ENCODE results near the gene ENO4.

The ENO4 gene

DNA sequence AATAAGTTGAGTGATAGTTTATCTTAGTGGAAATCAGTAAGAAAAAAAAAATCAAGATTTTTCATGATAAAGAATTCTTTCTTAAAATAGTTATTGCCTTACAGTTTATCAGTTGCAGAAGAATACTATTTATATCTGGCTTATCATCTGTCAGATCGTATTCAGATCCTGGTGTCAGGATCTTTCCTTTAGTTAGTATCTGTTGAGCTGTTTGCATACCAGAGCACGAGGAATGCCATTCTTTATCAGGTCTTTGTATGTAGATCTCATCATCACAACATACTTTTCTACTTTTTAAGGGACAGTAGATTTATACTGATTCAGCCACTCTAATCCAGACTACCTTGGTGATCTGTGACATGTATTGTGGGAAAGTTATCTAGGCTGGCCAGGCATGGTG, 12.5 kb downstream of the ENO4 start:
- no peak for DNase-seq (ENCODE audit: low read depth, low spot score)
- H3K4me3 ChIP-seq (ENCODE audit: low read length), result no peak overlapping the region

DNA sequence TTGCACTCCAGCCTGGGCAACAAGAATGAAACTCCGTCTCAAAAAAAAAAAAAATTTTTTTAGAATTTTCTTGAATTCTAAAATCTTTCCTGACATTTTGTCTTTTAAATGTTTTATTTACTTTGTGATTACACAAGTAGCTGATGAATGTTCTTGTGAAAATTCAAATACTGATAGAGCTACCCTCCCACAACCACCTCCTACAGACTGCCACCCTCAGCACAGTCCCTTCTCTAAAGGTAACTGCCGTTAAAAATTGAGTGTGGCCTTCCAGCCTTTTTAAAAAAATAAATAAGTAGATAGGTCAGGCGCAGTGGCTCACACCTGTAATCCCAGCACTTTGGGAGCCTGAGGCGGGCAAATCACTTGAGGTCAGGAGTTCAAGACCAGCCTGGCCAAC, 15.1 kb downstream of the ENO4 start:
- H3K4me3 ChIP-seq (ENCODE audit: low read length), result no peak overlapping the region
- no peak for DNase-seq (ENCODE audit: low read depth, low spot score)

DNA sequence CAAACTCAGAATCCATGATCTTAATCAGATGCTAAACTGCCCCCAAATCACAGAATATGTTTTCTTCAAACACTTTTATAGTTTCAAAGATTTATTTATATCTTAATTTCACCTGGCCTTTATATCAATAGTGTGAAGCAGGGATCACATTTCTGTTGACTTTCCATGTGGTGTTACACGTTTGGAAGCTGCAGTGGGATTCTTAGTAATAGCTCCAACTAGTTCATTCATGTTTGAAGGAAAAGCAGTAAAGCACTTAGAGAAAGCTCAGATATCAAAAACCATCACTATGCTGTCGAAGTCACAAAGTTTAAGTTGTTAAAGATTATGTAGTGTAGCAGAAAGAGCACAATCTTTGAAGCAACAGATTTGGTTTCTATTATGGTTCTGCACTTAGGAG, 16.8 kb downstream of the ENO4 start:
- no peak for DNase-seq (ENCODE audit: low read depth, low spot score)
- no peak overlapping the region for H3K4me3 ChIP-seq (ENCODE audit: low read length)

DNA sequence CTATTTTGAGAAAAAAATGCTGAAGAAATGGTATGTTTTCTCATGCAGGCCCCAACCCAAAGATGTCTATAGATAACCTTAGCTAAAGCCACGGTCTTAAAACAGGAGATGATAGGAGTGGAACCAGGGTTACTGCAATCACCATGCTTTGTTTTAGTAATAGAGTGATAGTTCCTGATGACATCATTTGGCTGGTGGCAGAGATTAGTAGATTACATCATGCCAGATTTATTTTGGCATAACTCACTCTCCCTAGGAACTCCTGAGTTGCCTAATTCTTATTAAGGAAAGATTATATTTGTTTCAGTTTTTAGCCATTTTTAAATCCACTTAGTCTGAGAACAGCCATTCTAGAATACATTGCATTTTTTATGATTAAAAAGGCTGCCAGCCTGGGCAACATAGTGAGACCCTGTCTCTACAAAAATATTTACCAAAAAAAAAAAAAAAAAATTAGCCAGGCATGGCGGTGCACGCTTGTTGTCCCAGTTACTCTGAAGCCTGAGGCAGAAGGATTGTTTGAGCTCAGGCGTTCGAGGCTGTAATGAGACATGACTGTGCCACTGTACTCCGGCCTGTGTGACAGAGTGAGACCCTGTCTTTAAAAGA, 17.8 kb downstream of the ENO4 start:
- no peak for DNase-seq (ENCODE audit: low read depth, low spot score)
- H3K4me3 ChIP-seq (ENCODE audit: low read length), result no peak overlapping the region

DNA sequence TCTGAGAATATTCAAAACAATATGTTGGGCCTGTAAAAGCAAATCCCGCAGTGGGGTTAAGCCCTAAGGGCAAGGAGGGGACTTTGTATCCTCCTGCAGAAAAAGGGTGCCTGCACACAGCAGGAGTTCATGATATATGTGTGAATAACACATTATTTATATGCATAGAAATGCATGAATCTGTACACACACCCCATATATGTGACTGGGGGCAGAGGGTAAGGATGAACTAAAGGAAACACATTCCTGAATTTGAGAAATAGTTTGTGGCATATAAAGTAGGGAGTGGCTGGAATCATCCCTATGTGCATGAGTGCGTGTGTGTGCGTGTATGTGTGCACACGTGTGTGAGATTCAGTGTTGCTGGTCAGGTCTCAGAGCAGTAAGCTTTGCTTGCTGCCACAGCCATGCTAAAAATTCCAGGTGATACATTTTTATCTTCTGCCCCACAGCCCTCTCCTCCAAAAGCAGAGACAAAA, 18.9 kb downstream of the ENO4 start:
- DNase-seq (ENCODE audit: low read depth, low spot score), result no peak
- no peak overlapping the region for H3K4me3 ChIP-seq (ENCODE audit: low read length)

DNA sequence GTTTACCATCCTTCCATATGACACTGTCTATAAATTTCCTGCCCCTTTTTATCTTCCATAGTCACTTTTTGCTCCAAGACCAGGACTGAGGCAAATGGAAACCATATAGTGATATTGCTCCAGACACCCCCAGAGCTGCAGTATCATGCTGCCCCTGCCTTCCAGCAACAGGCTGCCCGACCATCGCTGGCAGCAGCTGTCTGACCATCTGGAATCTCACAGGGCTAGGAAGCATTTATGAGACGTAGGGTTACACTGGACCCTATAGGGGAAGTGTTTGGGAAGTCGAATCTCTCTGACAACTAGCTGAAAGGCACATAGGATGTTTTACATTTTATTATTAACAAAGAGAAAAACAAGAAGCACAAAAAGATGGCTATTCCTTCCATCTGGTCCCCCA, 19.4 kb downstream of the ENO4 start:
- DNase-seq (ENCODE audit: low read depth, low spot score), result no peak
- no peak overlapping the region for H3K4me3 ChIP-seq (ENCODE audit: low read length)

DNA sequence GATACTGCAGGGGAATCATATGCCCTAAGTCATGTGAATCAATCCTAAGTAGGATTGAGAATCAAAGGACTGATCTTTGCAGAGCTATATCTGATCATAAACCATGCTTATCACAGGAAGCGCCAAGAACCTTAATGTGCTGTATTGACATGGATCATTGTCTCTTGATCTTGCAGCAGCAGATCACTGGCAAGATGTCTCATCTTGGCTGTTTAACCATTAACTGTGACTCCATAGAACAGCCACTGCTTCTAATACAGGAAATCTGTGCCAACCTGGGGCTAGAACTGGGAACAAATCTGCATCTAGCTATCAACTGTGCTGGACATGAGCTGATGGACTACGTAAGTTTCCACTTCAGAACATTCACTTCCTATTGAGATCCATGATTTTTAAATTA, 21.6 kb downstream of the ENO4 start:
- DNase-seq (ENCODE audit: low read depth, low spot score), result no peak
- no peak overlapping the region for H3K4me3 ChIP-seq (ENCODE audit: low read length)

DNA sequence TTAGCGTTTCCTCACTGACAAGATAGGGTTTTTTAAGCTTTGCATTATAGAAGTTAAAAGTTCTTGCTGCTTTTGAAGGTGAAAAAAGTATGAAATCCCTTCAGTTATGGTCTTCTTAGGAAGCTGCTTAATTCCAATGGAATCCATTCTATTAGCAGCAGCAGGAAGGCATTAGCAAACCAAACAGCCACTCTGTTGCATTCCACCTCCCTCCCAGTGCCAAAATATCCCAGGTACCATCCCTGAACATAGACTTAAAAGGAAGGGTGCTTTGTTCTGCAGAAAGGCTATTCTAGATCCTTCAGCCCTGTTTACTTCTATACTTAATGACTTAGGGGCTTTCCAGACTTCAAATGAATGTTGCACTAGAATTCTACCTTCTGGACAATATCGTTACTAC, 23.8 kb downstream of the ENO4 start:
- H3K4me3 ChIP-seq (ENCODE audit: low read length), result no peak overlapping the region
- no peak for DNase-seq (ENCODE audit: low read depth, low spot score)

DNA sequence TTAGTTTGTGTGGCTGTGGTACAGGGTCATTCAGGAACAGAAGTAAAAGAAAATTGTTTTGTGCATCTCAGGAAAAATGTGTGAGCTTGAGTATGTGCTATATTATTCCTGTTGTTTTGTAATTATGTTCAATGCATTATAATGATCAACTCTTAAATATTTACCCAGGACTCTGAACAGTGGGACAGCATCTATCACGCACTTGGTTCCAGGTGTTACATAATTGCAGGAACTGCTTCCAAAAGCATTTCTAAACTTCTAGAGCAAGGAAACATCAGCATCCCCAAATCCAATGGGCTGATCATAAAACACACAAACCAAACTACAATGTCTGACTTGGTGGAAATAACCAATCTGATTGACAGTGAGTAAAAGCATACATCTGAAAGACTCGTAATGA, 26.6 kb downstream of the ENO4 start:
- H3K4me3 ChIP-seq (ENCODE audit: low read length), result no peak overlapping the region
- no peak for DNase-seq (ENCODE audit: low read depth, low spot score)

DNA sequence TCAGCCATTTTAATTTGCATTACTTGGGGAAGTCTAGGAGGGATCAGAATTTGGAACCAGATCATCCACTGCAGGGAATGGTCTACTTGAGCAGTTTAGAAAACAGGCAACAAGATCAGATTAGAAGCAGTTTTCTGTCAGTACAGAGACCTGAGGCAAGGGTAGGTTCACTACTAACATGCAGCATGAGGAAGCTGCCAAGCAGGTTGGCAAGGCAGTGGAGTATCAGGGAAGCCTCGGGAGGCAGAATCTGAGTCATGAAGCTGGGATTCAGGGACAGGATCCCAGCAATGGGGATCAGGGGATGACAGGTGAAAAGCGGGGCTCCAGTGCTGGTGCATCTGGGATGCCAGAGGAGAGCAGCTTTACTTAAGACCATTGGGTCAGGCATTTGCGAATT, 28.1 kb downstream of the ENO4 start:
- no peak overlapping the region for H3K4me3 ChIP-seq (ENCODE audit: low read length)
- DNase-seq (ENCODE audit: low read depth, low spot score), result no peak

DNA sequence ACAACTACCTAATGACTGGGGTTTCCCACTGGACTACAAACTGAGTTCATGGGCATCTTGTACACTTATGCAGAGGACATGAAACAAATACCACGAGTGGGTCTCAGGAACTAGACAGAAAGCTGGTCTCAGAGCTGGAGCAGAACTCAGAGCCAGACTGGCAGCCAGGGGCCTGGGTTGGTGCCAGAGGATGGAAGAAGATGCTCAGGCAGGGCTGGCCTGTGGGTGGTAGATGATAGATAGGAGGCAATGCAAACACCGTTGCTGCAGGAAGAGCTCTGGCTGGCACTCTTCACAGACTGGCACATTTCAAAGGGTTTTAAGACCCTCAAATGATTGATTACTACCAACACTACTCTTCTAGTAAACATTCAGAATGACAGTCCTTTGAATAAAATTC, 28.8 kb downstream of the ENO4 start:
- DNase-seq (ENCODE audit: low read depth, low spot score), result no peak
- no peak overlapping the region for H3K4me3 ChIP-seq (ENCODE audit: low read length)

DNA sequence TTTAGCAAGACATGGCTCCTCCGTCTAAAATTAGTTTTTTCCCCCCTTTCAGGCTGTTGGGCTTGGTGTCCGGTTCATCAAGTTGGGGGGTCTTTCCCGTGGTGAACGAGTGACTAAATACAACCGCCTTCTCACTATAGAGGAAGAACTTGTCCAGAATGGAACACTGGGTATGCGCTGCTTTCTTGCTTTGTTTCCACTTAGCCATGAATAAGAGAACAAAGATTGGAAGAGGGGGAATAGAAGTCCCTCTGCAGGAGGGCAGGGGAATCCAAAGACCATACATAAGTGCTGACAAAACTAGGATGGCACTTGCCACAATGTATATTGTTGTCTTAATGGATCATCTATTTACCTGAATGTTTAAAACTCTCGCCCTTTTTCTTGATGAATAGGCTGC, 30.5 kb downstream of the ENO4 start:
- DNase-seq (ENCODE audit: low read depth, low spot score), result no peak

DNA sequence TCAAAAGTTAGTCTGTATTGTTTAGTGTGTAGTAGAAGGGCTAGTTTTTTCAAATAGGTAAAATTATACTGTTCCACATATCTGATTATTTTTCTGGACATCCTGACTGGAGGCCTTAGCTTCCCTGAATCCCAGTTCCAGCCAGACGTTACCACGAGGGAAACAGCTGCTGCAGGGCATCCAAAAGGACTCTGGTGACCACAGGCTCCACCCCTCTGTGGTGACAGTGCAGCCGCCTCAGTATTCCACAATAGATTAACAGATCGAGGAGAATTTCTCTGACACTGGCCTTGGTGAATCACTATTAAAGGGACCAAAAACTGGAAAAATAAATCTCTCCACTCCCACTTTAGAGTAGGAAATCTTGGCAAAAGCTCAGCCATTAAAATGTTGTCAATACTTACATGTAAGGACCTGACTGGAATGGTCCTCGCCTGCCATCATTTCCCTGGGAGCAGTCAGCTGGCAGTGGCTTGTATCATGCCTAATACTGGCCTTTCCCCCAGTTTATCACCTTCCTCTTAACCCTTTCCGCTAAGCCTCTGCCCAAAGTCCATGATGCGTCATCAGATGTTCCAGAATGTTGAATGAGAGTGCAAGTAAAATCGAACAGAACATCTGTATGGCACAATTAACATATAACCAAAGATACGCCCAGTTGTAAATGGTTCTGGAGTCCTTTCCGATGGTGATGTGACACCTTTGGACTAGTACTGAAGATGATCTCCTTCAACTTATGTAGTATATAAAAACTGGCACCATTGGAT, 31.6 kb downstream of the ENO4 start:
- no peak for DNase-seq (ENCODE audit: low read depth, low spot score)
- H3K4me3 ChIP-seq (ENCODE audit: low read length), result no peak overlapping the region

More for the DNA sequence above, 30.5 kb downstream of the ENO4 start:
- H3K4me3 ChIP-seq (ENCODE audit: low read length), result no peak overlapping the region

DNA sequence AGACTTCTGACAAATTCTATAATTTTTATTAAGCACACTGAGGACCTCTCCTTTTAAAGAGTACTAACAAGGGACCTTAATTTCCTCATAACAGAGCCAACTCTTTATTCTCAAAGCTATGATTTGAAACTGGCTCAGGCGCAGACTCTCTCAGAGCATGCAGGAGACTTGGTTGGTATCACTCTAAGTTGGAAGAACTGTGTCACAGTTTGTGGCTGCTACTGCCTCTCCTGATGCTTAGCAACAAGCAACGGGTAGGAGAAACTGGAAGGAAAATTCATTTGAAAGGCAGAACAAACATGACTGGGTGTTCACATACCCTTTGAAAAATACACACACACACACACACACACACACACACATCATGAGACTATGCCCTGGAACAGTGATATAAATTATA, 33.3 kb downstream of the ENO4 start:
- H3K4me3 ChIP-seq (ENCODE audit: low read length), result no peak overlapping the region
- no peak for DNase-seq (ENCODE audit: low read depth, low spot score)

DNA sequence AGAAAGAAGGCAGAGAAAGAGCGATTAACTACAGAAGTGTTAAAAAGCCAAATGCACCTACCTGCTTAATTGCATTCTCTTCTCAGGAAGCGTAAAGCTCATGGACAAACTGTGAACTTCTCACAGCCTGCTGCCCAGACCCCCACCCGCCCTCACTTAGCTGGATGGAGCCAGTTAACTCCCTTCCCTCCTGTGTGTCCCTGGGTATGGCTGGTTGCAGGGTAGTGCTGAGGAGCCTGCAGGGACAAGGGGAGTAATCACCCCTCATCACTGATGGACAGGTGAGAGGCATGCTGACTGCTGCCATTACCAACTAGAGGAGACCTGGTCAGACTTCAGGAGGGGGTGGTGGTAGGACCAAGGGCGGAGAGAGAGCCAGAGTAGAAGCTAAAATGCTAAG, 37.5 kb downstream of the ENO4 start:
- H3K4me3 ChIP-seq (ENCODE audit: low read length), result no peak overlapping the region
- no peak for DNase-seq (ENCODE audit: low read depth, low spot score)

DNA sequence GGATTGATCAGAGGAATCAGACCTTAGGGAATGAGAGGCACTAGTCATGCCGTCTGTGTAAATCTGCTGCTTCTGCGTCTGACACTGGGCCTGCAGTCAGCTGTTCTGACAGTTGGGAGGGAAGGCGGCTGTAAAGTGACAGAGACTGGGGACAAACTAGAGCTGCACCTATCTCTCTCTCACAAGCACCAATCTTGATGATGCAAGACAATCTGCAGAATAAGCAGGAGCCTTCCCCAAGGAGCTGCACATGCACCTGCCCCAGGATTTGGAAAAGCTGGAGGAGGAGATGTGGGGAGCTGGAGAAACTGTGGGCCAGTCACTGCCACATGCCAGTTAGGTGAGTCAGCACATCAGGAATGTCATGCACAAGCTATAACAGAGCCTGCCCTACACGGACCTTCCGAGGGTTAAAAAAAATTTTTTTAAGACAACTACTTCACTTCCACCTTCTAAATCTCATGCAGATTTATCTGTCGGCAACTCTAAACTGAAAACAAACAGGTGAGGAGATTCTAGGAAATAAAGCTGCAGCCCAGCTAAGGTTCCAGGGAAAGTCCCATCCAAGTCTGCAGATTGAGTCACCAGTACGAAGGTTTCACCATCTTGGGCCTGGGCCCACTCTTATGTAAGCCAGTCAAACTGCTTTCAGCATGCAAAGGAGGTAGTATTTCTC, 39.2 kb downstream of the ENO4 start:
- H3K4me3 ChIP-seq (ENCODE audit: low read length), result no peak overlapping the region
- no peak for DNase-seq (ENCODE audit: low read depth, low spot score)

DNA sequence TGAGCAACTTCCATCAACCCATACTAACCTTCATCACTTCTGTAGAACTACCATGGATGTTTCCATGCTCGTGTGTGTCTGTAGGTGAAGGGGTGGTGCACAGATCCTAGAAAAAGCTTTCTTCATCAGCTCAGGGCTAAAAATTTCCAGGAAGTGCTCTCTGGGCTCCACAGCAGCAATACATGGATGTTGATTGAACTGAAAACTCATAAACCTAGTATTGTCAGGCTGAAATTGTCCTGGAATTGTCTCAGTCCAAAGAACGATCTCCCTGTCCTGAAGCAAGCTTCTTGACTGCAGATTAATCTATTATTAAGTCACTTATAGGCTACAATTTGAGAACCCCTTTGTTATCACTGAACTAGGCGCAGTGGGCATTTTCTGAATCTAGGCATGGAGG, 39.8 kb downstream of the ENO4 start:
- DNase-seq (ENCODE audit: low read depth, low spot score), result no peak
- H3K4me3 ChIP-seq (ENCODE audit: low read length), result no peak overlapping the region

DNA sequence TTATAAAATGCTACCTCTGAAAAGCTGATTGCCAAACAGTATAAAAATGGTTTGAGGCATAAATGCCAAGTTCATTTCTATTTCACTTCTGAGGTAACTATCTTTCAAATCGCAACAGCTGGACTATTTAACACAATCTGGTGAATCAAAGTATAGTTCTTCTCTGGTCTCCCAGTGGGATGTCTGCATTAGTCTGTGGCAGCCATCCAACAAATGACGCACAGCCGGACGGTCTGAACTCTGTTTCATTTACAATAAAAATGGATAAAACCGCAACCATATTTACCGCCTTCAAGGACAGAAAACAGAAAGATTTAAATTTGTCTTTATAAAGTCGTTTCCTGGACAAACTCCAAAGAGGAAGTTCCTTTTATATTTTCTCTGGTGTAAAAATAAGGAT, 41.9 kb downstream of the ENO4 start:
- no peak overlapping the region for H3K4me3 ChIP-seq (ENCODE audit: low read length)
- no peak for DNase-seq (ENCODE audit: low read depth, low spot score)

DNA sequence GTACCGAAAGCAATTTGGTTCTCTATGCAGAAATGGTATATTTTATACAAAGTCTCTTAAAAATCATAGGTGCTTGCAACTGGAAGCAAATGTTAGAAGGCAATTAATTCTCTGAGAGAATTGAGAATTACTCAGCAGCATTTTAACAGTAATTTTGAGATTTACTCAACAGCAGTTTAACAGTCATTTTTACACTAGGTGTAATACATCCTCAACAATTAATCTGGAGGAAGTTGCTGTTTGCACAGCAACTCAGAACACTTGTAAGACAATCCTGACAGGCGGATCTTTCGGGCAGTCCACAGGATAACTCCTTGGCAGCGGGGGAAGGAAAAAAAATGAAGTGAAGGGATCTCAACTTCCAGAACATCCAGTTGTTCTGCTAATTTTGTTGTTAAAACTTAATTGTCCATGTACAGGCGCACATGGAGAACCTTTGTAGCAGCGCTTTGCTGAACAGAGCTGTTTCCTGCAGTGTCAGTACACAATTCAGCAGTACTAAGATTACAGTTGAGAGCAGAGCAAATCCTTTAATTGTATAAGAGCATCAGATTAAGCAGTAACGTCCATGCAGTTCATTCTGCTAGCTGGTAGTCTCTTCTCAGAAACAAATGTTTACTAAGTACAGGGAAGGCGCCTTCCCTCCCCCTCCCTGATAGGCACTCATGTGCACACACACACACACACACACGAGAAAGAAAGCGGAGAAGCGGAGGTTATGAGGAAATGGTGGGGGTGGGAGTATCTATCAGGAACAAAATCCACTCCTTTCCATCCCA, 43.8 kb downstream of the ENO4 start:
- H3K4me3 ChIP-seq (ENCODE audit: low read length), result no peak overlapping the region

DNA sequence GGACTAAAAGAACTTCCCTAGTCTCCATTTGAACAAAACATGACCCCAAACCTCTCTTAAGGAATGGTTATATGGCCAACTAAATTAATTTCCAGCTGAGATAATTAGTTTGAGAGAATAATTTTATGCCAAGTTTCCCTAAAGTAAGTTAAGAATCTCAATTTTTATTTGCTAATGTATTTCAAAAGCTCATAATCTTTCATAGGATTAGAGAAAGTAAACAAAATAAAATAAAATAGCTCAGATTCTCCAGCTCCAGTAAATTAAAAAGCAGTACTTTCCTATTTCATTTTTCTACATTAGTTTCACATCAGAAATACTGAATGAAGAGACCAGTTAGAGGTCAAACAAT, 44.4 kb downstream of the ENO4 start:
- no peak overlapping the region for H3K4me3 ChIP-seq (ENCODE audit: low read length)
- no peak for DNase-seq (ENCODE audit: low read depth, low spot score)

More for the DNA sequence above, 43.8 kb downstream of the ENO4 start:
- DNase-seq (ENCODE audit: low read depth, low spot score), result no peak
